COLO668 (cell line): ENCODE results near the gene PRDX6.
"Not testable (repeated sequence)": the region's sequence is repeated elsewhere in the genome, so short reads cannot be mapped to it uniquely, and the experiment has no call there.

Experiments
- DNase-seq: peaks from one replicate; lab custom pipeline; 2025; ENCODE audit not compliant: unreplicated experiment; lab: John Stamatoyannopoulos, UW

PRDX6 gene, protein sequence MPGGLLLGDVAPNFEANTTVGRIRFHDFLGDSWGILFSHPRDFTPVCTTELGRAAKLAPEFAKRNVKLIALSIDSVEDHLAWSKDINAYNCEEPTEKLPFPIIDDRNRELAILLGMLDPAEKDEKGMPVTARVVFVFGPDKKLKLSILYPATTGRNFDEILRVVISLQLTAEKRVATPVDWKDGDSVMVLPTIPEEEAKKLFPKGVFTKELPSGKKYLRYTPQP

GRCh38 chr1:173477286-173478093 lies at the start of gene PRDX6:
Gene PRDX6, plus strand, starts transcription at chr1:173477335. Its CDS starts 63 bp downstream, at chr1:173477398.
- peak; percentile 78 for DNase-seq

DNA sequence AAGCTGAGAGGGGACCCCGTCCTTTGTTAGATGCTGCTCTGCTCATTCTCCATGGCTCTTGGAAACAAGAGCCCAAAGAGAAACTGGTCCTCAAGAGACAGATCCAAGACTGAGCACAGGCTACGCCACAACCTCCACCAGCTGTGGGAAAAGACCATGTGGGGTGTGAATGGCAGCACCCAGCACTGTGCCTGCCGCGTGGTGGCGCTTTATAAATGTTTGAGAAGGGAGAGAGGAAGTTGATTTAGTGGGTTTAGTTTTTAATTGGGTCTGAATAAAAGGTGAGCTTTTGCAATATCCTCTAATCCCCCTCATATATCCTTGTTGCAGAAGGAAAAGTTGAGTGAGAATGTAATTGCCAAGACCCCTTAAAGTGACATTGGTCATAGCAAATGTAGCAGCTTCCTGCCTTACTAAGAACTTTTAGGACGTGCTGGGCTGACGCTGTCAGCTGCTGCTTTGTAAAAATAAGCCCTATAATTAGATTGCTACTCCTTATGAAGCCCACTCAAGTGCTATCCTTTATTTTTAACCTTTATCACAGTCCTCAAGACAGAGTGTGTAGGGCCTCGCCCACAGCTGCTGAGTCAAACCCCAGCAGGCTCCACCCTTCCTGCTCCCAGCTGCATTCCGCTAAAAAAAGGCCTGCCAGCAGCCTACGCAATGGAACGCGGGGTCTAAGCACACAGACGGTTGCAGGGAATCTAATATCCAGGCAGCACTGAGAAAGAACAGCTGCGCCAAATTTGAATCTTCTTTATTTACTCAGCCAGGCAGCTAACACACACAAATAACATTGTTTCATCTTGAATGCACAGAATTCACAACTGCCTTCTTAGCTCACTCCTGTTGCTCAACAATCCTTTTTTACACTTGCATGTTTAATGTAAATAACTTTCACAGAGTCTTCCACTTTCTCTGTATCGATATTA lies 47.4 kb upstream of the PRDX6 start:
- peak; percentile 55 for DNase-seq

DNA sequence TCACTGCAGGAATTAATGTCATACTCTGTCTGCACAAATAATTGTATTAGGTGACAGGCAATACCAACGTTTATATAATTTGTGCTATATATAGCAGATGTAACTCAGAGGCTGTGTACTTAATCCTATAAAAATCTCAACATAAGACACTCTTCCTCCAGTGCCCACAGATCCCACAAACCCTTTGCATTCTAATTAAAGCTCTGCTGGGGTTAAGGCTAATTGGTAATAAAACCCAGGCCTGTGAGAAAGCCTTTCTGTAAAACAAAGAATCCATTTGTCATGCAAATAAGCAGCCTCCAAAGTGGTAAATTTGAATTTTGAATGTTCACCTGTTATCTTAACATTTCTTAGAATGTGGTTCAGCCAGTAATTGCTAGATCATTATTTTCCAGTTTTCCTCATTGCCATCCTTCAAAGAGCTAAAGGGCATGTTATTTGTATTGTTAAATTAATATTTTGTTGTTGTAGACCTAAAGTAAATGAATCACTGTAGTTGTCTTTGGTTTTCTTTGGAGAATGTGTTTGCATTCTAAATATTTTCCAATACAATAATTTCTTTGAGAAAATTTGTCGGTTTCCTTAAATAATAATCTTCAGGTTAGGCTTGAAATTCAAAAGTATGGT lies 46.3 kb upstream of the PRDX6 start:
- no peak for DNase-seq

DNA sequence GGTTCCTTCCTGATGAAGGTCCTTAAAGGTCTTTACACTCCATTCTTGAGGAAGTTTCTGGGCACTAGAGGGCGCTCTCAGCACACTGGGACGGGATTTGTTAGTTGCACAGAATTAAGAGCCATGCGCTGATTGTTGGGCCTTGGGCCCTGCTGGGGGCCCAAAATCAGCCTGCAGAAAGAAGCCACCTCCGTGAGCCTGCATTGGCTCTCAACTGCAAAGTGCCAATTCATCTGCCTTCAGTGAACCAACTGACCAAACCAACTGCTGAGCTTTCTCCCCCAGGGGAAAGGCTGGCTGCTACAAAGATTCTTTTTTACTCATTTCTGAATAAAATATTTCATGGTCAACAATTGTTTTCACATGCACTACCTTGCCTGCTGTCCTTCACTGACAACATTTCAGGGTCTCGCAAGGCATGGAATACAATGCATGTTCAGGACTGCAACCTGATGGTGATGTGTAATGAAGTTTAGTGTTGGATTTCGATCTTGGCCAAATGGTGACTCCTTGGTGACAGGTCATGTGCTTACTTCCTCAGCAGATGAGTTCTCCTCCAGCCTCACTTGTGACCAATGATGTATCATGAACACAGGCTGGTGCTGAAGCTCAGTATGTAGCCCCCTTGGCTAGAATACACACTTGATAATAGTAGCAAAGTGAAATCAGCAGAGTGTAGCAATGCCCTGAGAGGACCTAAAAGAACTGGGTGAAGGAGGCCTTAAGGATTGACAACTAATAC lies 45.7 kb upstream of the PRDX6 start:
- peak; percentile 89 for DNase-seq

- no peak for DNase-seq
Measured at GRCh38 chr1:173432331-173432730, 44.8 kb upstream of the PRDX6 start.

DNA sequence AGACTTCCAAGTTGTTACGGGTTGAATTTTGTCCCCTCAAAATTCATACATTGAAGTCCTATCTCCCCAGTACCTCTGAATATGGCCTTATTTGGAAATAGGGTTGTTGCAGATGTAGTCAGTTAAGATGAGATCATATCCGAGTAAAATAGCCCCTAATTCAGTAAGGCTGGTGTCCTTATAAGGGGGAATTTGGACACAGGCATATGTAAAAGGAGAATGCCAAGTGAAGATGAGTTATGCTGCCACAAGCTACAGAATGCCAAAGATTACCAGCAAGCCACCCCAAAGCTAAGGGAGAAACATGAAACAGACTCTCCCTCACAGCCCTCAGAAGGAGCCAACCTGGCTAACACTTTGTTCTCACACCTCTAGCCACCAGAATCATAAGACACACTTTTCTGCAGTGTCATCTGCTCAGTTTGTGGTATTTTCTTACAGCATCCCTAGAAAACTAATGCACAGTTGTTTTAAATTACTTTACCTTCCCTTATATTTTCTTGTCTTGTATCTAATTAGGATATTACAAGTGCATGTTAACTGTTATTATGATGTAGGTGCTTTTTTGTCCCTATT lies 43.3 kb upstream of the PRDX6 start:
- DNase-seq = no peak

DNA sequence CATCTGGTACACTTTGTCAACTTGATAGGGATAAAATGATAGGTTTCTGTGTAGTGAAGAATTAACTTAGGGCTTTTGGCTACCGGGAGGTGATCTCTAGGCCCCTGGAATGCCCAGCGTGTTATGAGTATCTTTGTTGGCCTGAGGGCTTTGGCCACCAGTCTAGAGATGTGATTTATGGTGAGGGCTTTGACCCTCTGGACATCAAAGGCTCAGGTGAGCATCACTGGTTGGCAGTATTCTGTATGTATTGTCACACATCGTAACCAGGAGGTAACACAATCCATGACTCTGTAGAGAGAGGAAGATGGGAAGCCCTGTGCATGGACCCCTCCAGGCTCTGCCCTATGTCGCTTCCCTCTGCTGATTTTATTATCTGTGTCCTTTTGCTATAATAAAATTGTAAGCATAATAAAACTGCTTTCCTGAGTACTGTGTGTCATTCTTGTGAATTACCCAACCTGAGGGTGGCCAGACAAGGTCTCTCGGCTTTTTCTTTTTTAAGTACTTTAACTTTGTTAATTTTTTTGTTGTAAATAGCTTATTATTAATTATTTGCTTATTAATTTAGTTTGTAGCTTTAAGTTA lies 40.2 kb upstream of the PRDX6 start:
- no peak for DNase-seq

GRCh38 chr1:173438675-173439074 lies 38.5 kb upstream of the PRDX6 start:
- DNase-seq = no peak

DNA sequence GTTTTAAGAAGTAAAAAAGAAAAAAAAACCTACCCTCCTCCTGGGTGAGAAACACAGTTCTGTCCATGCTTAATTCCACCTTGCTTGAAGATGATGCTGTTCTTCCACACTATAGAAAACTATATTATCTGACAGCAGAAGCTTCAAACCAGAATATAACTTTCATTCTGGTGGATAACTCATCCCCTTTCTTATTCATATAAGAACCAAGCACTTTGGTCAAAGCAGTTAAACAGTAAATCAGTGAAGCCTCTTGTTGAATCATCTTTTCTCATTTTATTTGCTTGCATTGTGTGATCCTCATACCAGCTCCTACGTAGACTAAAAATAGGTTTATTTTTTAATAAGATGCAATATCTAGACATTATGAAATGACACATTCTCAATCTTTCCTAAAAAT lies 36.7 kb upstream of the PRDX6 start:
- DNase-seq = no peak

- DNase-seq = no peak
Measured at GRCh38 chr1:173444757-173445156, 32.4 kb upstream of the PRDX6 start.

DNA sequence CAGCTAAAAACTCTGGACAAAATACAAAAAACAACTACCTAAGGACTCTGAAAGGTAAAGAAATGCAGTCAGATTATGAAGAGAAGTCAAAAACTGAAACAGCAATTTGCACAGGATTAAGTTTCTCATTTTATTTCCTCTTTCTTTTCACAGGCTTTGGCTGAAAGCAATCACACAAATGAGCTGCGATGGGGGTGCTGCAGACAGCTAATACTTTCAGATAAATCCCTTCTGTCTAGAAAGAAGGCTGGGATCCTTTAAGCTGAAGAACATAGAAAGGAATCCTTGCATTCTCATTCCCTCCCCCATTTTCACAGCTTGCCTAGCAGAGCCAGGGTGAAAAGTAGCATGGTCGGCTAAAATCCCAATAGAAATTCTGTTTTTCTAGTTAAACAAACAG lies 32.0 kb upstream of the PRDX6 start:
- no peak for DNase-seq

GRCh38 chr1:173445656-173446055 lies 31.5 kb upstream of the PRDX6 start:
- no peak for DNase-seq

DNA sequence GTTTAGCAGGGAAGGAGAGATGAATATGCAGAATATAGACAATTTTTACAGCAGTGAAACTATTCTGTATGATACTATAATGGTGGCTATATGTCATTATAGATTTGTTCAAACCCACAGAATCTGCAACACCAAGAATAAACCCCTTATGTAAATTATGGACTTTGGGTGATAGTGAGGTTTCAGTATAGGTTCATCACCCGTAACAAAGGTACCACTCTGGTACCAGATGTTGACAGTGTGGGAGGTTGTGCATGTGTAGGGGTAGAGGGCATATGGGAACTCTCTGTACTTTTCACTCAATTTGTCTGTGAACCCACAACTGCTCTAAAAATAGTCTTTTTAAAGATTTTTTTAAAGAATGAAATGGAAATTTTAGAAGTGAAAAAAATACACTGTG lies 29.9 kb upstream of the PRDX6 start:
- no peak for DNase-seq

GRCh38 chr1:173448945-173449344 lies 28.2 kb upstream of the PRDX6 start:
- no peak for DNase-seq

DNA sequence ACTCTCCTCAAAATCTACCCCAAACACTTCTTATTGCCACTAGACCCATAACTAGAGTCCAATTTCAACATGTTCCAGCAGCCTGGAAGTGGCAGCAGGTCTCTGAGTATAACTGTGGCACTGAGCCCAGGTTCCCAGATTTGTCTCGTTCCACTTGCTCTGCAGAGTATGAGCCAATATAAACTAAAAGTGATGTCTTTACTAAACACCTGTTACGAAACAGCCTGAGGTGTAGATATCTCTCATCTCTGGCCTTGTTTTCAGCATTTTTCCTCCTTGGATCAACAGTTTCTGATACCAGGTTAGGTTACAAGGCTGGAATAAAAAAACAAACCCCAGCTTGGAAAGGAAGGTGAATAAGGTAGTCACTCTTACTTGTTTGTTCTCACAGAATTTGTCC lies 25.2 kb upstream of the PRDX6 start:
- DNase-seq = no peak

DNA sequence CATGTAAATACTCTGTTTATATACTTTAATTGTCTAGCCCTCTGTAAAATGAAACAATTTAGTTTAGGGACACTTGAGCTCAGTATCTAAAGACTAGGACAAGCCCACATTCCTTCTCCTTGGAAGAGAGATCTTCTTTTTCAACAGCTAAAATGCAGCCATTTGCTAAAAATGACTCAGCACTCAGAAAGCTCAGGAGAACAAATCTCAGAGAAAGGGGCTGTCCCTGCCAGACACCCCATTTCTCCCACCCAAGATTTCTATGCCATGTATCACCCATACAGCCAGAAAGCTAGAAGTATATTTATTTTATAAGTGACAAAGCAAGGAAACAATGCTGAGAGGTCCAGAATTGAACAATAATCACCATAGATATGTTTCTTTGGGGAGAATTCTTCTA lies 23.2 kb upstream of the PRDX6 start:
- DNase-seq = no peak

- DNase-seq = no peak
Measured at GRCh38 chr1:173454966-173455524, 22.1 kb upstream of the PRDX6 start.

DNA sequence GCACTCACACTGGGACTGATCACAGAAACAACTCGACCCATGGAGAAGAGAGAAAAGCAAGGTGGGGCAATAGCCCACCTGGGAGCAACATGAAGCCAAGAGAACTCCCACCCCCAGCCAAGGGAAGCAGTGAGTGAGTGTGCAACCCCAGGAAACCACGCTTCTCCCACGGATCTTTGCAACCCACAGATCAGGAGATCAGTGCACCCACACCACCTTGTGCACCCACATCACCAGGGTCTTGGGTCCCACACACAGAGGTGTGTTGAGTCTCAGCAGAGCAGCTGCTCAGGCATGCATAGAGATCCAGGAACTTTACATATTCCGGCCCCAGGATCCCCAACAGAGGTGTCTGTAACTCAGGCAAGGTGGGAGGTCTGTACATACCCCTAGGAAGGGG lies 17.2 kb upstream of the PRDX6 start:
- no peak for DNase-seq

GRCh38 chr1:173462666-173463065 lies 14.5 kb upstream of the PRDX6 start:
- DNase-seq = not testable (repeated sequence)
